ENCODE measurements around the gene UNC5B.

Gene UNC5B

GRCh38 chr10:71239946-71240795 lies 27.8 kb downstream of the UNC5B start:
- no peak for DNase-seq (ENCODE audit: low spot score)

GRCh38 chr10:71241114-71241829 lies 28.9 kb downstream of the UNC5B start:
- DNase-seq (ENCODE audit: low spot score) = peak; percentile 53

- DNase-seq (ENCODE audit: low spot score) = peak; percentile 49
These were observed 29.7 kb downstream of the UNC5B start for GRCh38 chr10:71241830-71242621.

GRCh38 chr10:71242622-71243009 lies 30.2 kb downstream of the UNC5B start:
- no peak for DNase-seq (ENCODE audit: low spot score)

- peak; percentile 52 for DNase-seq (ENCODE audit: low spot score)
These were observed 31.5 kb downstream of the UNC5B start for GRCh38 chr10:71243756-71244395.

- DNase-seq (ENCODE audit: low spot score) = peak; percentile 93
These were observed 32.4 kb downstream of the UNC5B start for GRCh38 chr10:71244431-71245419.

GRCh38 chr10:71245420-71246325 lies 33.3 kb downstream of the UNC5B start:
- DNase-seq (ENCODE audit: low spot score) = no peak

GRCh38 chr10:71246591-71247413 lies 34.4 kb downstream of the UNC5B start:
- DNase-seq (ENCODE audit: low spot score) = no peak

GRCh38 chr10:71247414-71247705 lies 35.0 kb downstream of the UNC5B start:
- no peak for DNase-seq (ENCODE audit: low spot score)

GRCh38 chr10:71247804-71248203 lies 35.4 kb downstream of the UNC5B start:
- DNase-seq (ENCODE audit: low spot score) = no peak

- DNase-seq (ENCODE audit: low spot score) = no peak
These were observed 35.8 kb downstream of the UNC5B start for GRCh38 chr10:71248210-71248609.

GRCh38 chr10:71249996-71250395 lies 37.6 kb downstream of the UNC5B start:
- no peak for DNase-seq (ENCODE audit: low spot score)

GRCh38 chr10:71250405-71250804 lies 38.0 kb downstream of the UNC5B start:
- no peak for DNase-seq (ENCODE audit: low spot score)

- no peak for DNase-seq (ENCODE audit: low spot score)
These were observed 38.5 kb downstream of the UNC5B start for GRCh38 chr10:71250842-71251241.

- no peak for DNase-seq (ENCODE audit: low spot score)
These were observed 38.9 kb downstream of the UNC5B start for GRCh38 chr10:71251319-71251718.

- DNase-seq (ENCODE audit: low spot score) = no peak
These were observed 39.9 kb downstream of the UNC5B start for GRCh38 chr10:71252220-71252619.

- DNase-seq (ENCODE audit: low spot score) = no peak
These were observed 41.8 kb downstream of the UNC5B start for GRCh38 chr10:71253981-71254818.
